Trophoblast cell (in vitro differentiated cells and primary cell): ENCODE data around the gene DNMBP.
"Not testable (repeated sequence)": the region's sequence is repeated elsewhere in the genome, so short reads cannot be mapped to it uniquely, and the experiment has no call there.

Experiments
- DNase-seq, 2 donors: peaks; one replicate each; pipeline ENCODE4 v3.0.0-alpha.2; 2016
- H2AFZ ChIP-seq: 2 replicates; pipeline ENCODE4 v1.6.1; 2013; ENCODE audit warnings: low read length, moderate library complexity, mild to moderate bottlenecking; ENCODE audit not compliant: insufficient read depth, poor library complexity
- H2AK5ac ChIP-seq: 2 replicates; pipeline ENCODE4 v1.6.1; 2013; ENCODE audit warnings: mild to moderate bottlenecking, low read length
- H2BK120ac ChIP-seq: 2 replicates; pipeline ENCODE4 v1.6.1; 2013; ENCODE audit warnings: low read length, mild to moderate bottlenecking, moderate library complexity; ENCODE audit not compliant: insufficient read depth, poor library complexity
- H2BK12ac ChIP-seq: 2 replicates; pipeline ENCODE4 v1.6.1; 2013; ENCODE audit warnings: mild to moderate bottlenecking, low read length, moderate library complexity
- H2BK5ac ChIP-seq: 2 replicates; pipeline ENCODE4 v1.6.1; 2013; ENCODE audit warnings: low read length, low read depth, moderate library complexity, mild to moderate bottlenecking; ENCODE audit not compliant: poor library complexity
- H3K14ac ChIP-seq: 2 replicates; pipeline ENCODE4 v1.6.1; 2013; ENCODE audit warnings: mild to moderate bottlenecking, low read length
- H3K18ac ChIP-seq: 2 replicates; pipeline ENCODE4 v1.6.1; 2013; ENCODE audit warnings: mild to moderate bottlenecking, low read length
- H3K23ac ChIP-seq: 2 replicates; pipeline ENCODE4 v1.6.1; 2013; ENCODE audit warnings: low read length
- H3K27ac ChIP-seq: 2 replicates; pipeline ENCODE4 v1.5.1; 2013; ENCODE audit warnings: low read depth, mild to moderate bottlenecking, inconsistent platforms, low read length, moderate library complexity
- H3K27me3 ChIP-seq: 2 replicates; pipeline ENCODE4 v1.6.1; 2013; ENCODE audit warnings: inconsistent platforms, mild to moderate bottlenecking, low read length, moderate library complexity; ENCODE audit not compliant: insufficient read depth
- H3K36me3 ChIP-seq, 2 experiments: 1 replicate in 1 of 2; 2 replicates in 1 of 2; pipeline ENCODE4 v1.6.1; 2013; ENCODE audit warnings: low read length in 2 of 2, mild to moderate bottlenecking in 2 of 2, moderate library complexity in 1 of 2; ENCODE audit not compliant: insufficient read depth in 2 of 2, control insufficient read depth in 1 of 2
- H3K4ac ChIP-seq: 2 replicates; pipeline ENCODE4 v1.6.1; 2013; ENCODE audit warnings: low read depth, mild to moderate bottlenecking, low read length, moderate library complexity
- H3K4me1 ChIP-seq, 2 experiments: 1 replicate in 1 of 2; 2 replicates in 1 of 2; pipeline ENCODE4 v1.6.1; 2013; ENCODE audit warnings: low read length in 2 of 2, mild to moderate bottlenecking in 2 of 2, moderate library complexity in 1 of 2; ENCODE audit not compliant: insufficient read depth in 2 of 2, control insufficient read depth in 1 of 2
- H3K4me2 ChIP-seq: 2 replicates; pipeline ENCODE4 v1.6.1; 2013; ENCODE audit warnings: inconsistent platforms, mild to moderate bottlenecking, low read length, moderate library complexity
- H3K4me3 ChIP-seq: 2 replicates; pipeline ENCODE4 v1.5.1; 2013; ENCODE audit warnings: mild to moderate bottlenecking, low read depth, low read length, inconsistent platforms
- H3K79me1 ChIP-seq: one replicate; pipeline ENCODE4 v1.6.1; 2013; ENCODE audit warnings: low read length
- H3K79me2 ChIP-seq: 2 replicates; pipeline ENCODE4 v1.6.1; 2013; ENCODE audit warnings: low read length, mild to moderate bottlenecking; ENCODE audit not compliant: control insufficient read depth, insufficient read depth, poor library complexity
- H3K9ac ChIP-seq: 2 replicates; pipeline ENCODE4 v1.6.1; 2013; ENCODE audit warnings: mild to moderate bottlenecking, low read length
- H3K9me3 ChIP-seq: 2 replicates; pipeline ENCODE4 v1.6.1; 2013; ENCODE audit warnings: low read depth, mild to moderate bottlenecking, control low read depth, inconsistent platforms, low read length; ENCODE audit not compliant: insufficient read depth
- H4K12ac ChIP-seq: 2 replicates; pipeline ENCODE4 v1.6.1; 2013; ENCODE audit warnings: low read depth, mild to moderate bottlenecking, low read length, moderate library complexity
- H4K8ac ChIP-seq: 2 replicates; pipeline ENCODE4 v1.6.1; 2013; ENCODE audit warnings: low read depth, mild to moderate bottlenecking, low read length, moderate library complexity
- H4K91ac ChIP-seq: one replicate; pipeline ENCODE4 v1.6.1; 2013; ENCODE audit warnings: low read depth, mild to moderate bottlenecking, low read length, moderate library complexity
- WGBS: extraction: QIAGEN DNeasy Blood & Tissue Kit; methylation state at CpG from one replicate; pipeline ENCODE4 v1.1.7; 2013; ENCODE audit warnings: missing lambda C conversion rate; ENCODE audit not compliant: insufficient read length, insufficient coverage; ENCODE audit errors: extremely low coverage; 5-methylcytosine and 5-hydroxymethylcytosine counted together

Gene DNMBP

DNA sequence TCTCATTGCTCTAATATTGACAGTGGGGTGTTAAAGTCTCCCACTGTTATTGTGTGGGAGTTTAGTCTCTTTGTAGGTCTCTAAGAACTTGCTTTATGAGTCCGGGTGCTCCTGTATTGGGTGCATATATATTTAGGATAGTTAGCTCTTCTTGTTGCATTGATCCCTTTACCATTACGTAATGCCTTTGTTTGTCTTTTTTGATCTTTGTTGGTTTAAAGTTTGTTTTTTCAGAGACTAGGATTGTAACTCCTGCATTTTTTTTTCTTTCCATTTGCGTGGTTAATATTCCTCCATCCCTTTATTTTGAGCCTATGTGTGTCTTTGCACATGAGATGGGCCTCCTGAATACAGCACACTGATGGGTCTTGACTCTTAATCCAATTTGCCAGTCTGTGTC is 142.5 kb downstream of the DNMBP start:
- not testable (repeated sequence) for H3K79me1 ChIP-seq, H3K9me3 ChIP-seq, H4K8ac ChIP-seq, H3K27me3 ChIP-seq, H3K36me3 ChIP-seq, H2BK5ac ChIP-seq, H3K18ac ChIP-seq, H3K79me2 ChIP-seq, H2BK12ac ChIP-seq, H3K4me2 ChIP-seq, H4K91ac ChIP-seq, H4K12ac ChIP-seq, H3K27ac ChIP-seq, H3K4me3 ChIP-seq, H3K4me1 ChIP-seq, H2BK120ac ChIP-seq, H3K14ac ChIP-seq, H2AK5ac ChIP-seq, H2AFZ ChIP-seq, DNase-seq, H3K9ac ChIP-seq, H3K4ac ChIP-seq, H3K23ac ChIP-seq
- no CpG with 5 or more reads among the region's 3 CpGs for WGBS

DNA sequence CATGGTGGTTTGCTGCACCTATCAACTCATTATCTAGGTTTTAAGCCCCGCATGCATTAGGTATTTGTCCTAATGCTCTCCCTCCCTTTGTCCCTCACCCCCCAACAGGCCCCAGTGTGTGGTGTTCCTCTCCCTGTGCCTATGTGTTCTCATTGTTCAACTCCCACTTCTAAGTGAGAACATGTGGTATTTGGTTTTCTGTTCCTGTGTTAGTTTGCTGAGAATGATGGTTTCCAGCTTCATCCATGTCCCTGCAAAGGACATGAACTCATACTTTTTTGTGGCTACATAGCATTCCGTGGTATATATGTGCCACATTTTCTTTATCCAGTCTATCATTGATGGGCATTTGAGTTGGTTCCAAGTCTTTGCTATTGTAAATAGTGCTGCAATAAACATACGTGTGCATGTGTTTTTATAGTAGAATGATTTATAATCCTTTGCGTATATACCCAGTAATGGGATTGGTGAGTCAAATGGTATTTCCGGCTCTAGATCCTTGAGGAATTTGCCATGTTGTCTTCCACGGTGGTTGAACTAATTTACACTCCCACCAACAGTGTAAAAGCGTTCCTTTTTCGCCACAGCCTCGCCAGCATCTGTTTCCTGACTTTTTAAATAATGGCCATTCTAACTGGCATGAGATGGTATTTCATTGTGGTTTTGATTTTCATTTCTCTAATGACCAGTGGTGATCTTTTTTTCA is 146.1 kb downstream of the DNMBP start:
- not testable (repeated sequence) for H3K79me1 ChIP-seq, H3K4ac ChIP-seq, H3K9ac ChIP-seq, H3K27ac ChIP-seq, H4K8ac ChIP-seq, H2BK12ac ChIP-seq, H3K9me3 ChIP-seq, H3K23ac ChIP-seq, H3K79me2 ChIP-seq, H4K91ac ChIP-seq, H3K4me1 ChIP-seq, H3K18ac ChIP-seq, H3K4me3 ChIP-seq, H3K4me2 ChIP-seq, H2BK120ac ChIP-seq, H3K36me3 ChIP-seq, H2BK5ac ChIP-seq, H3K27me3 ChIP-seq, H2AFZ ChIP-seq, H4K12ac ChIP-seq, H2AK5ac ChIP-seq, H3K14ac ChIP-seq, DNase-seq
- no CpG with 5 or more reads among the region's 9 CpGs for WGBS

DNA sequence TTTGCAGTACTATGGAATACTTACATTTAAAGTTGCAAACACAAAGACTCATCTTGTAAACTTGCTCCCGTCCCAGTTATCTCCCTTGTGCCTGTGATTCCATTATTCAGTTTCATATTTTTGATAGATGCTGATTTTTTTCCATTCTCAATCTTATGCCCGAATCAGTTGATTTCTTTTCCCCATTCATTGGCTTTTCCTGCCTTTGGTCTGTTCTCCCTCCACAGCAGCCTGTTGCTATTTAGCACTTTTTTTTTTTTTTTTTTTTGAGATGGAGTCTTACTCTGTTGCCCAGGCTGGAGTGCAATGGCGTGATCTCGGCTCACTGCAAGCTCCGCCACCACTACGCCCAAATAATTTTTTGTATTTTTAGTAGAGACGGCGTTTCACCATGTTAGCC is 149.3 kb downstream of the DNMBP start:
- no peak overlapping the region for H3K14ac ChIP-seq
- H3K4ac ChIP-seq, result no peak overlapping the region
- H2BK12ac ChIP-seq, result no peak overlapping the region
- H3K27me3 ChIP-seq, result no peaks in the 10 kb centered on the region
- H3K27ac ChIP-seq, result no peak overlapping the region
- no peak overlapping the region for H3K4me3 ChIP-seq
- H2BK5ac ChIP-seq, result no peak overlapping the region
- no peak overlapping the region for H2AK5ac ChIP-seq
- no peak overlapping the region for H3K4me2 ChIP-seq
- no peak overlapping the region for H3K23ac ChIP-seq
- H3K18ac ChIP-seq, result no peak overlapping the region
- H4K8ac ChIP-seq, result no peak overlapping the region
- no peak overlapping the region for H3K9ac ChIP-seq
- H3K9me3 ChIP-seq, result no peaks in the 10 kb centered on the region
- WGBS, result no CpG with 5 or more reads among the region's 8 CpGs
- H2AFZ ChIP-seq, result no peak overlapping the region
- no peaks in the 10 kb centered on the region for H3K36me3 ChIP-seq
- H3K79me2 ChIP-seq, result no peaks in the 10 kb centered on the region
- H3K79me1 ChIP-seq, result no peaks in the 10 kb centered on the region
- no peak overlapping the region for H2BK120ac ChIP-seq
- H3K4me1 ChIP-seq, result no peaks in the 10 kb centered on the region
- no peak for DNase-seq
- no peak overlapping the region for H4K91ac ChIP-seq
- H4K12ac ChIP-seq, result no peak overlapping the region

DNA sequence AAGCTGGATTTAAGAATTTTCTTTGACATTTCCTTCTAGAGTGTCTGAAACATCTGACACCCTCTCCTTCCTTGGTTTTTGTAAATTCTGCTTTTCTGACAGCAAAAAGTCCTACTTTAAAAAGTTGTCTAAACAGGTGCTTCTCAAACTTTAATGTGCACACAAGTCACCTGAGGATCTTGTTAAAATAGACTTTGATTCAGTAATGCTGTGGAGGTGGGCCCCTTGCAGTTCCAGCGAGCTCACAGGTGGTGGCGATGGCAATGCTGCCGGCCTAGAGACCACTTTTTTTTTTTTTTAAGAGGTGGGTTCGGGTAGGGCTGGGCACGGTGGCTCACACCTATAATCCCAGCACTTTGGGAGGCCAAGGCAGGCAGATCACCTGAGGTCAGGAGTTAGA is 150.2 kb downstream of the DNMBP start:
- Histone ChIP-seq H3K23ac (no peak overlapping the region), H2BK5ac (no peak overlapping the region), H3K4me3 (no peak overlapping the region), H3K79me1 (no peaks in the 10 kb centered on the region), H2BK12ac (no peak overlapping the region), H2AFZ (no peak overlapping the region), H4K12ac (no peak overlapping the region), H3K27me3 (no peaks in the 10 kb centered on the region), H3K27ac (no peak overlapping the region), H4K91ac (no peak overlapping the region), H2BK120ac (no peak overlapping the region), H3K18ac (no peak overlapping the region), H3K79me2 (no peaks in the 10 kb centered on the region), H4K8ac (no peak overlapping the region), H3K14ac (no peak overlapping the region), H3K4me1 (no peaks in the 10 kb centered on the region), H3K4ac (no peak overlapping the region), H3K9me3 (no peaks in the 10 kb centered on the region), H3K4me2 (no peak overlapping the region), H3K36me3 (no peaks in the 10 kb centered on the region), H2AK5ac (no peak overlapping the region), H3K9ac (no peak overlapping the region)
- WGBS, result no CpG with 5 or more reads among the region's 5 CpGs
- DNase-seq, result no peak
